Heart left ventricle (tissue), 13 donors: ENCODE results near the gene ZFP36L1.

ENCODE experiments used
- POLR2A ChIP-seq, 2 donors: fragments of 450-650 bp; IDR thresholded peaks; one replicate each; pipeline ENCODE4 v1.6.1; 2017; ENCODE audit warnings: antibody characterized with exemption in 2 of 2, mild to moderate bottlenecking in 2 of 2, moderate library complexity in 2 of 2
- TF ChIP-seq, protein P1 (sequence below), 12 donors: fragments of 200-600 bp; sonication (generic) in 4 of 12; IDR thresholded peaks; one replicate each; pipeline versions ENCODE4 v1.5.0 to v1.8.0; 2018 to 2022; ENCODE audit warnings: antibody characterized with exemption in 12 of 12, mild to moderate bottlenecking in 5 of 12
- donor health status: ischemic (EF 13 %, LVEDD 7.1; RV severe dilation, severe dysfunction).
- donor health status: DM: no; HTN: yes; CAD: no.
- donor health status: DM: no; HTN: no; CAD: no.
- donor health status: ischemic (EF 25% LVEDD 6.9; RV normal size, moderate dysfunction).
- donor health status: ischemic (EF 25% LVEDD 5.7; RV mildly dilated, moderate dysfunction).
- donor health status: ischemic (EF 35%, LVEDD 5.7; RV mildly dilated, moderate dysfunction).
- donor health status: nonischemic (EF 11% LVEDD 7.7; RV severe dilation, severe dysfunction).
- donor health status: DM: yes; HTN: yes; CAD: no.
- donor health status: PGD.
- donor health status: ischemic (EF 29% LVEDD 5.4; RV normal size, mild dysfunction).
- donor health status: nonischemic (EF 23%, LVEDD 6.1; RV moderate dilation, normal function).

DNA sequence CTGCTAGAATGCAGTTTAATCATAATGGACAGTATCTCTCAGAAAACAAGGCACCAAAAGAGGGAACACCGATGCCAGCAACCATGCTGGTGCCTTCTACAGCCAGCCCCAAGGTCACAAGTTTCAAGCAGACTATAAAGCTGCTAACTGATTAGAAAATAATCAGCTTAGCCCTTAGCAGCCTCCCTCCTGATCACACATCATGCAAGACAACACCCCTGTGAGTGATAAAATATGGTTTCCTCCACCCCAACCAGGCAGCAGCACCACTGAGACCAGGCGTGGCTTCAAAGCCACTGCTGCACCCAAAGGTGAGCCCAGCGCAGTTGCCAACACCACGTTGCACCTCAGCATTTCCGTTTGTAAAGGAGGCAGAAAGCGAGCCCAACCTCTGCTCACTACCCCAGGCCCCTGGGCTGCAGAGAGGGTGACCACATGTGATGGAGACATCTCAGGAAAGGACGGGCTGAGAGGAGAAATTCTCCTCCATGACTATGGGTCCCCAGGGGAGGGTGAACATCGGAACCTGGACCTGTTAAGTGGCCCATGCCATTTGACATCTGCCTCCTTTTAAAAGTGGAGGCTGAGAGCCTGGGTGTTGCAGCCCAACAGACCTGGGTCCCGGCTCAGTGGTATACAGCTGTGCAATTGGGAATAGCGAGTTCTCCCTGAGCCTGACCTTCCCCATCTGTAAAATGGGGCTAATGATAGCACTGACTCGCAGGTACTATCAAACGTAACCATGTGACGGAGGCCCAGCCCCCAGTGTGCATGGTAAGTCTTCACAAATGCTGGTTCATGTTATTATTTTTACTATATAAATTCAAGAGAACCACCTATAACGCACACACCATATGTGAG, 11.5 kb downstream of the ZFP36L1 start:
- TF ChIP-seq, protein P1, sequence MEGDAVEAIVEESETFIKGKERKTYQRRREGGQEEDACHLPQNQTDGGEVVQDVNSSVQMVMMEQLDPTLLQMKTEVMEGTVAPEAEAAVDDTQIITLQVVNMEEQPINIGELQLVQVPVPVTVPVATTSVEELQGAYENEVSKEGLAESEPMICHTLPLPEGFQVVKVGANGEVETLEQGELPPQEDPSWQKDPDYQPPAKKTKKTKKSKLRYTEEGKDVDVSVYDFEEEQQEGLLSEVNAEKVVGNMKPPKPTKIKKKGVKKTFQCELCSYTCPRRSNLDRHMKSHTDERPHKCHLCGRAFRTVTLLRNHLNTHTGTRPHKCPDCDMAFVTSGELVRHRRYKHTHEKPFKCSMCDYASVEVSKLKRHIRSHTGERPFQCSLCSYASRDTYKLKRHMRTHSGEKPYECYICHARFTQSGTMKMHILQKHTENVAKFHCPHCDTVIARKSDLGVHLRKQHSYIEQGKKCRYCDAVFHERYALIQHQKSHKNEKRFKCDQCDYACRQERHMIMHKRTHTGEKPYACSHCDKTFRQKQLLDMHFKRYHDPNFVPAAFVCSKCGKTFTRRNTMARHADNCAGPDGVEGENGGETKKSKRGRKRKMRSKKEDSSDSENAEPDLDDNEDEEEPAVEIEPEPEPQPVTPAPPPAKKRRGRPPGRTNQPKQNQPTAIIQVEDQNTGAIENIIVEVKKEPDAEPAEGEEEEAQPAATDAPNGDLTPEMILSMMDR (IDR thresholded peaks at IDR 0.05) = no peak
- TF ChIP-seq POLR2A (IDR thresholded peaks at IDR 0.05) = no peak
